Adipocyte (in vitro differentiated cells): ENCODE data around the gene BMP5.

Source experiments
- DNase-seq: peaks from one replicate; pipeline ENCODE4 v3.0.0-alpha.2; 2015; ENCODE audit warnings: low read depth
- H3K27me3 ChIP-seq: replicated peaks from 2 replicates; pipeline ENCODE4 v1.7.0; 2013; ENCODE audit warnings: mild to moderate bottlenecking, low read length, moderate library complexity; ENCODE audit not compliant: control insufficient read depth, insufficient read depth
- H3K36me3 ChIP-seq: 2 replicates; pipeline ENCODE4 v1.7.0; 2013; ENCODE audit warnings: low read length, mild to moderate bottlenecking, moderate library complexity; ENCODE audit not compliant: control insufficient read depth, insufficient read depth, severe bottlenecking
- H3K4me1 ChIP-seq: 2 replicates; pipeline ENCODE4 v1.7.0; 2013; ENCODE audit warnings: mild to moderate bottlenecking, low read length, moderate library complexity; ENCODE audit not compliant: control insufficient read depth, insufficient read depth
- H3K4me3 ChIP-seq: 2 replicates; pipeline ENCODE4 v1.7.0; 2013; ENCODE audit warnings: mild to moderate bottlenecking, low read length, moderate library complexity
- H3K9ac ChIP-seq: 2 replicates; pipeline ENCODE4 v1.7.0; 2013; ENCODE audit warnings: mild to moderate bottlenecking, low read length, moderate library complexity
- H3K9me3 ChIP-seq: 2 replicates; pipeline ENCODE4 v1.7.0; 2013; ENCODE audit warnings: mild to moderate bottlenecking, low read length, moderate library complexity; ENCODE audit not compliant: control insufficient read depth

Gene BMP5

GRCh38 chr6:55869674-55870073 lies 5.7 kb downstream of the BMP5 start:
- no peaks in the 10 kb centered on the region for H3K36me3 ChIP-seq
- H3K27me3 ChIP-seq, result no peaks in the 10 kb centered on the region
- H3K9me3 ChIP-seq, result no peaks in the 10 kb centered on the region
- H3K4me3 ChIP-seq, result no peak overlapping the region
- H3K9ac ChIP-seq, result no peak overlapping the region
- no peaks in the 10 kb centered on the region for H3K4me1 ChIP-seq
- no peak for DNase-seq

- Histone ChIP-seq H3K9ac (no peak overlapping the region), H3K36me3 (no peaks in the 10 kb centered on the region), H3K4me1 (no peaks in the 10 kb centered on the region), H3K9me3 (no peaks in the 10 kb centered on the region), H3K4me3 (no peak overlapping the region), H3K27me3 (no peaks in the 10 kb centered on the region)
- DNase-seq, result no peak
These were observed 6.5 kb downstream of the BMP5 start for GRCh38 chr6:55868771-55869479.

GRCh38 chr6:55868176-55868575 lies 7.2 kb downstream of the BMP5 start:
- DNase-seq, result no peak
- no peak overlapping the region for H3K9ac ChIP-seq
- no peaks in the 10 kb centered on the region for H3K4me1 ChIP-seq
- no peaks in the 10 kb centered on the region for H3K9me3 ChIP-seq
- no peak overlapping the region for H3K4me3 ChIP-seq
- no peaks in the 10 kb centered on the region for H3K36me3 ChIP-seq
- H3K27me3 ChIP-seq, result no peaks in the 10 kb centered on the region

- Histone ChIP-seq H3K27me3 (no peaks in the 10 kb centered on the region), H3K4me1 (no peaks in the 10 kb centered on the region), H3K36me3 (no peaks in the 10 kb centered on the region), H3K4me3 (no peak overlapping the region), H3K9ac (no peak overlapping the region), H3K9me3 (no peaks in the 10 kb centered on the region)
- DNase-seq, result no peak
These were observed 9.3 kb downstream of the BMP5 start for GRCh38 chr6:55866128-55866527.

GRCh38 chr6:55853008-55854001 lies 22.1 kb downstream of the BMP5 start:
- no peak for DNase-seq
- no peaks in the 10 kb centered on the region for H3K9me3 ChIP-seq
- H3K4me3 ChIP-seq, result no peak overlapping the region
- H3K9ac ChIP-seq, result no peak overlapping the region
- H3K4me1 ChIP-seq, result peaks cover 4% of the 10 kb centered on the region
- H3K27me3 ChIP-seq, result no peaks in the 10 kb centered on the region
- no peaks in the 10 kb centered on the region for H3K36me3 ChIP-seq

- H3K4me1 ChIP-seq, result peaks cover 4% of the 10 kb centered on the region
- no peak overlapping the region for H3K4me3 ChIP-seq
- H3K9me3 ChIP-seq, result no peaks in the 10 kb centered on the region
- H3K9ac ChIP-seq, result no peak overlapping the region
- no peaks in the 10 kb centered on the region for H3K36me3 ChIP-seq
- H3K27me3 ChIP-seq, result no peaks in the 10 kb centered on the region
- peak; percentile 22 for DNase-seq
These were observed 34.0 kb downstream of the BMP5 start for GRCh38 chr6:55841341-55841740.

GRCh38 chr6:55839080-55839479 lies 36.3 kb downstream of the BMP5 start:
- Histone ChIP-seq H3K4me3 (no peak overlapping the region), H3K9ac (no peak overlapping the region), H3K36me3 (no peaks in the 10 kb centered on the region), H3K27me3 (no peaks in the 10 kb centered on the region), H3K9me3 (no peaks in the 10 kb centered on the region), H3K4me1 (peaks cover 5% of the 10 kb centered on the region)
- DNase-seq, result no peak

- no peaks in the 10 kb centered on the region for H3K36me3 ChIP-seq
- H3K4me3 ChIP-seq, result no peak overlapping the region
- H3K9me3 ChIP-seq, result no peaks in the 10 kb centered on the region
- H3K4me1 ChIP-seq, result peaks cover 5% of the 10 kb centered on the region
- no peak overlapping the region for H3K9ac ChIP-seq
- no peaks in the 10 kb centered on the region for H3K27me3 ChIP-seq
- DNase-seq, result no peak
These were observed 38.4 kb downstream of the BMP5 start for GRCh38 chr6:55836945-55837344.

- Histone ChIP-seq H3K4me1 (peaks cover 5% of the 10 kb centered on the region), H3K4me3 (no peak overlapping the region)
- no peak for DNase-seq
These were observed 38.9 kb downstream of the BMP5 start for GRCh38 chr6:55836481-55836880.

GRCh38 chr6:55835220-55835619 lies 40.2 kb downstream of the BMP5 start:
- H3K36me3 ChIP-seq, result no peaks in the 10 kb centered on the region
- H3K9me3 ChIP-seq, result no peaks in the 10 kb centered on the region
- H3K4me3 ChIP-seq, result no peak overlapping the region
- no peaks in the 10 kb centered on the region for H3K27me3 ChIP-seq
- peak; percentile 44 for DNase-seq
- H3K9ac ChIP-seq, result no peak overlapping the region
- H3K4me1 ChIP-seq, result peaks cover 5% of the 10 kb centered on the region

More at GRCh38 chr6:55836481-55836880, 38.9 kb downstream of the BMP5 start:
- Histone ChIP-seq H3K9me3 (no peaks in the 10 kb centered on the region), H3K36me3 (no peaks in the 10 kb centered on the region), H3K27me3 (no peaks in the 10 kb centered on the region), H3K9ac (no peak overlapping the region)

GRCh38 chr6:55833284-55833683 lies 42.1 kb downstream of the BMP5 start:
- Histone ChIP-seq H3K27me3 (no peaks in the 10 kb centered on the region), H3K9ac (no peak overlapping the region), H3K4me1 (peaks cover 8% of the 10 kb centered on the region)

More at GRCh38 chr6:55833284-55833683, 42.1 kb downstream of the BMP5 start:
- Histone ChIP-seq H3K9me3 (no peaks in the 10 kb centered on the region), H3K36me3 (no peaks in the 10 kb centered on the region), H3K4me3 (no peak overlapping the region)
- DNase-seq, result no peak
